Gastrocnemius medialis (tissue), 4 donors: ENCODE data around the gene EHD4.

Experiments used
- CTCF ChIP-seq, 5 experiments: fragments of 450-650 bp in 3 of 5; fragments of 200-600 bp in 2 of 5; sonication (generic) in 2 of 5; IDR thresholded peaks in 4 of 5; conservative IDR thresholded peaks in 1 of 5; 1 replicate in 4 of 5; 2 replicates in 1 of 5; pipeline ENCODE4 v1.5.1; 2016 to 2019; ENCODE audit warnings: antibody characterized with exemption in 5 of 5, mild to moderate bottlenecking in 3 of 5, moderate library complexity in 3 of 5
- POLR2A ChIP-seq, 2 donors: fragments of 450-650 bp; IDR thresholded peaks; one replicate each; pipeline ENCODE4 v1.6.1; 2017; ENCODE audit warnings: antibody characterized with exemption in 2 of 2, mild to moderate bottlenecking in 2 of 2, moderate library complexity in 2 of 2

- TF ChIP-seq CTCF (IDR thresholded peaks at IDR 0.05 in 4 of 5, conservative IDR thresholded peaks at IDR 0.05 in 1 of 5) (no peak), POLR2A (IDR thresholded peaks at IDR 0.05) (no peak)
These were observed 10.0 kb upstream of the EHD4 start for GRCh38 chr15:41982133-41982930.
